Prostate gland (tissue), 2 donors: ENCODE data around the gene DIS3L2. TPM values are rescaled to one million over a fixed set of nuclear protein-coding genes. Genes with fewer than 3 reads are reported as not detected.

Experiments
- DNase-seq: peaks from one replicate; pipeline ENCODE4 v3.0.0-alpha.2; 2019; ENCODE audit warnings: low spot score
- H3K27ac ChIP-seq, 2 donors: fragments of 200-600 bp; sonication (generic); 2 replicates each; pipeline ENCODE4 v1.5.1; 2017 to 2019
- H3K27me3 ChIP-seq: fragments of 200-600 bp; sonication (generic); replicated peaks from 2 replicates; pipeline ENCODE4 v1.5.1; 2019; ENCODE audit not compliant: insufficient read depth
- H3K36me3 ChIP-seq, 2 donors: fragments of 200-600 bp; sonication (generic); 1 replicate in 1 of 2; 2 replicates in 1 of 2; pipeline versions ENCODE4 v1.5.1 to v1.8.1; 2017 to 2019
- H3K4me1 ChIP-seq: fragments of 200-600 bp; sonication (generic); replicated peaks from 2 replicates; pipeline ENCODE4 v1.5.1; 2019
- H3K4me3 ChIP-seq, 2 donors: fragments of 200-600 bp; sonication (generic); 2 replicates each; pipeline ENCODE4 v1.5.1; 2017 to 2019
- H3K9me3 ChIP-seq: fragments of 200-600 bp; sonication (generic); 2 replicates; pipeline ENCODE4 v1.5.1; 2017
- POLR2A ChIP-seq: fragments of 450-650 bp; IDR thresholded peaks from one replicate; pipeline ENCODE4 v1.6.1; 2016; ENCODE audit warnings: antibody characterized with exemption, mild to moderate bottlenecking
- POLR2AphosphoS5 ChIP-seq: sonication (generic); formaldehyde crosslinking; IDR thresholded peaks from one replicate; pipeline ENCODE4 v1.6.1; 2017; ENCODE audit warnings: antibody characterized with exemption
- WGBS: methylation state at CpG from one replicate; pipeline ENCODE4 v1.1.5; 2018; 5-methylcytosine and 5-hydroxymethylcytosine counted together
- intact Hi-C: fragments of 100-400 bp; cut with DNase I; formaldehyde crosslinking; loops from one replicate; pipeline ENCODE4 v1.14.2; 2022
- total RNA-seq, 2 donors: library from RNA; depleted of rRNA; stranded (reverse); fragments of >200 nt; gene quantifications; one replicate each; pipeline ENCODE4 v1.1.0, GENCODE V29; 2016
- TF ChIP-seq, protein P1 (sequence below), 4 experiments: fragments of 200-600 bp in 2 of 4; fragments of 450-650 bp in 2 of 4; sonication (generic) in 2 of 4; IDR thresholded peaks; 1 replicate in 3 of 4; 2 replicates in 1 of 4; pipeline ENCODE4 v1.5.1; 2016 to 2019; ENCODE audit warnings: antibody characterized with exemption in 4 of 4, mild to moderate bottlenecking in 2 of 4, moderate library complexity in 2 of 4

Gene DIS3L2, protein sequence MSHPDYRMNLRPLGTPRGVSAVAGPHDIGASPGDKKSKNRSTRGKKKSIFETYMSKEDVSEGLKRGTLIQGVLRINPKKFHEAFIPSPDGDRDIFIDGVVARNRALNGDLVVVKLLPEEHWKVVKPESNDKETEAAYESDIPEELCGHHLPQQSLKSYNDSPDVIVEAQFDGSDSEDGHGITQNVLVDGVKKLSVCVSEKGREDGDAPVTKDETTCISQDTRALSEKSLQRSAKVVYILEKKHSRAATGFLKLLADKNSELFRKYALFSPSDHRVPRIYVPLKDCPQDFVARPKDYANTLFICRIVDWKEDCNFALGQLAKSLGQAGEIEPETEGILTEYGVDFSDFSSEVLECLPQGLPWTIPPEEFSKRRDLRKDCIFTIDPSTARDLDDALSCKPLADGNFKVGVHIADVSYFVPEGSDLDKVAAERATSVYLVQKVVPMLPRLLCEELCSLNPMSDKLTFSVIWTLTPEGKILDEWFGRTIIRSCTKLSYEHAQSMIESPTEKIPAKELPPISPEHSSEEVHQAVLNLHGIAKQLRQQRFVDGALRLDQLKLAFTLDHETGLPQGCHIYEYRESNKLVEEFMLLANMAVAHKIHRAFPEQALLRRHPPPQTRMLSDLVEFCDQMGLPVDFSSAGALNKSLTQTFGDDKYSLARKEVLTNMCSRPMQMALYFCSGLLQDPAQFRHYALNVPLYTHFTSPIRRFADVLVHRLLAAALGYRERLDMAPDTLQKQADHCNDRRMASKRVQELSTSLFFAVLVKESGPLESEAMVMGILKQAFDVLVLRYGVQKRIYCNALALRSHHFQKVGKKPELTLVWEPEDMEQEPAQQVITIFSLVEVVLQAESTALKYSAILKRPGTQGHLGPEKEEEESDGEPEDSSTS
- 10 to 100 TPM; 30.1 to 71.3 TPM for total RNA-seq

DNA sequence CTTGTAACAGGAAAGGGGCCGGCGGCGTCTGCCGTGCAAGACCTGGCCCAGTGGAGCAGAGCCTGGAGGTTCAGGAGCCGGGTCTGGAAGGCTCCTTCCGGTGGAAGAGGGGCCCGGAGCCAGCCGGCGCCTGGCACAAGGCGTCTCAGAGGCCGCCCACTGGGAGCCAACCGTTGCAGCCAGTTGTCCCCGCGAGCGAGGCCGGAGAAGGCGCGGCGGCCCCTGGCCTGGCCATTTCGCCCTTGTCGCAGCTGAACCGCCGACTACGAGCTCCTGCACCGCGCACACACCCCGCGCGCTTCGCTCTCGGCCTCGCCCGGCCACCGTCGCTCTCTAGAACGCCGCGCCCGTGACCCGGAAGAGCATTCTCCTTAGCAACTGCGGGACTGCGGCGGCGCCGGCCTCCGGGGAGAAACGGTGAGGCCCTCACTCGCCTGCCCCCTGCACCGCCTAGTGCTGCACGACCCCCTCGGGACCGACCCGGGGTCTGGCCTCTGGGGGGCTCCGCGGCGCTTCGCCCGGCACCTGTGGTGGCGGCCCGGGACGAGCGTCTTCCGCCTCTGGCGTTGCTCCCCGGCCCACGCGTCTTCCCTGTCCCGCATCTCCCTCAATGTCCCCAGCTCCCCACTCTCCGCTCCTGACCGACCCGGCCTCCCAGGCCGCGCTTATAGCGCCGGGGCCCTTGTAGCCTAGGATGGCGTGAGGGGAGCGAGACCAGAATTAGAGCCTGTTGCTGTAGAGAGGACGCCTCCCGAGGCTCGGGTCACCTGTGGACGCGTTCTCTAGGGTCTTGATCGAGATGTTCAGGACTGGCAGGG is at the start of gene DIS3L2:
DIS3L2 (plus strand) TSS at position 365 of the 818 bp plus-strand sequence. CDS start 53,215 bp downstream, outside the sequence.
- intact Hi-C loops: loop anchor here (10.0 kb wide), 1 partner anchor 177 kb away; the partner anchor contains the start of genes COPS7B and PDE6D
- WGBS: under 1% methylated on average over 72 of the region's 83 CpGs

DNA sequence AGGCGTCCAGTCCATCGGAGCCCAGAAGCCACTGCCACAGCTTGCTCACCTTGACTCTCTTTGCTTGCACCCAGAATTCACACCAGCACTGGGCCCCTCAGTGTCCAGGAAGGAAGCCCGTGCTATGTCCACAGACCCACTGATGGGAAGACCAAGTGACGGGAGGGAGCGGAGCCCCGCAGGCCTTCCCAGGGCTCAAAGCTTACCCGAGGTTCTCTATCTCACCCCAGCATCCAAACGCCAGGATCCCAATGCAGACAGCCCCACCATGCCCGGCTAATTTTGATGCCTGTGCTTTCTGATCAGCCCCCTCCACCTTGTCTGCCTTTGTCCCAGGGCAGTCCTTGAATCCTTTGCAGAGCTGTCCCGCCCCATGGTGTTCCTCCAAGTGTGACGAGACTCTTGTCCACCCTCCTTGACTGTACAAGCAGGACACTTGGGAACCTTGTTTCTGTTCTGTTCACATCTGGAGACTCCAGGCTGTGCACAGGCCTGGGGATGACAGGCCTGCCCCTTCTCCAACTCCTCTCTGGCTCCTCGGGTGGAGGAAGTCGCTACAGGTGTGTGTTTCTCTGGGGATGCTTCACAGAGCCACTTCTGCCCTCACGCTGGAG is 47.3 kb upstream of the DIS3L2 start:
- DNase-seq: no peak
- Histone ChIP-seq H3K4me1 (no peaks in the 10 kb centered on the region), H3K36me3 (no peaks in the 10 kb centered on the region), H3K27me3 (no peaks in the 10 kb centered on the region), H3K27ac (no peak overlapping the region), H3K4me3 (no peak overlapping the region), H3K9me3 (no peaks in the 10 kb centered on the region)
- 93% methylated on average over 14 of the region's 14 CpGs for WGBS
- intact Hi-C loops: no loop called here
- TF ChIP-seq POLR2A (no peak), POLR2AphosphoS5 (no peak)
- TF ChIP-seq, protein P1, sequence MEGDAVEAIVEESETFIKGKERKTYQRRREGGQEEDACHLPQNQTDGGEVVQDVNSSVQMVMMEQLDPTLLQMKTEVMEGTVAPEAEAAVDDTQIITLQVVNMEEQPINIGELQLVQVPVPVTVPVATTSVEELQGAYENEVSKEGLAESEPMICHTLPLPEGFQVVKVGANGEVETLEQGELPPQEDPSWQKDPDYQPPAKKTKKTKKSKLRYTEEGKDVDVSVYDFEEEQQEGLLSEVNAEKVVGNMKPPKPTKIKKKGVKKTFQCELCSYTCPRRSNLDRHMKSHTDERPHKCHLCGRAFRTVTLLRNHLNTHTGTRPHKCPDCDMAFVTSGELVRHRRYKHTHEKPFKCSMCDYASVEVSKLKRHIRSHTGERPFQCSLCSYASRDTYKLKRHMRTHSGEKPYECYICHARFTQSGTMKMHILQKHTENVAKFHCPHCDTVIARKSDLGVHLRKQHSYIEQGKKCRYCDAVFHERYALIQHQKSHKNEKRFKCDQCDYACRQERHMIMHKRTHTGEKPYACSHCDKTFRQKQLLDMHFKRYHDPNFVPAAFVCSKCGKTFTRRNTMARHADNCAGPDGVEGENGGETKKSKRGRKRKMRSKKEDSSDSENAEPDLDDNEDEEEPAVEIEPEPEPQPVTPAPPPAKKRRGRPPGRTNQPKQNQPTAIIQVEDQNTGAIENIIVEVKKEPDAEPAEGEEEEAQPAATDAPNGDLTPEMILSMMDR (IDR thresholded peaks at IDR 0.05): no peak

More for the DNA sequence above, at the start of gene DIS3L2:
- Histone ChIP-seq H3K36me3 (no peaks in the 10 kb centered on the region), H3K27ac (peak within 1 kb of the TSS; percentile 69 to 72), H3K4me3 (peak within 1 kb of the TSS; percentile 61 to 85), H3K27me3 (no peaks in the 10 kb centered on the region), H3K4me1 (peaks cover 3% of the 10 kb centered on the region), H3K9me3 (no peaks in the 10 kb centered on the region)
- peak; percentile 90 for TF ChIP-seq POLR2AphosphoS5
- TF ChIP-seq, protein P1 (IDR thresholded peaks at IDR 0.05): peak in 1 of 4 experiments; percentile 23
- peak; percentile 33 for TF ChIP-seq POLR2A
- DNase-seq: peak; percentile 74

DNA sequence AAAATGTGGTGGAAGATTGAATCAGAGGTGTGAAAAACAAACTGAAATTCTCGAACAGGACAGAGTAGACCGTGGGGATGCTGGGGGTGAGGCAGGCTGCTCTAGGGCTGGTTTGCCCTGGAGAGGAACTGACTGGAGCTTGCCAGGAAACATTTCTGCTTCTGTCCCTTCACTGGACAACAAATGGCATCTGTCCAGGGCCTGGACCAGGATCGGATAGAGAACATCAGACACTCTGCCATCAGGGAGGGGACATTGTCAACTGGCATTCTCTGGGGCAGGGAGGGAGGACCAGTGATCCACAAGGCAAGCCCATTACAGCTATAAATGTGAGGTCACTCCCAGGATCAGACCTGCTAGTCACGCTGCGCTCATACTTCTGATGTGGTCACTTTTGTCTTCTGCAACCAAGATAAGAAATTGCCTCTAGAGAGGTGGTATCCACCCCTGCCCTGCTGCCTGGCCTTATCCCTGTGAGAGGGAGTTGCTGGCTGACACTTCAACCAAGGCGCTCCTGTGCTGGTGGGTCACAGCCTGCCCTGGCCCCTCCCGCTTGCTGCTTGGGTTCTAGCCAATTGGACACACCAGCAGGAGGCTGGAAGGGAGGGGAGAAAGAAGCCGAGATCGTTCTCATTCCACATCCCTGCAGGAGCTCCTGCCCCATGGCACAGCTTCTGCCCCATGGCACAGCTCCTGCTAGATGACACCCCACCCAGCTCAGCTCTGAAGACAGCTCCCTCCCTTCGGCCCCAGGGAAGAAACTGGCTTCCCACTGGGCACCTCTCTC is 44.0 kb upstream of the DIS3L2 start:
- no peaks in the 10 kb centered on the region for H3K27me3 ChIP-seq
- no peak overlapping the region for H3K4me3 ChIP-seq
- no peaks in the 10 kb centered on the region for H3K9me3 ChIP-seq
- DNase-seq: no peak
- WGBS: 36% methylated on average over 10 of the region's 10 CpGs
- H3K36me3 ChIP-seq: no peaks in the 10 kb centered on the region
- intact Hi-C loops: no loop called here
- no peaks in the 10 kb centered on the region for H3K4me1 ChIP-seq
- no peak overlapping the region for H3K27ac ChIP-seq
- no peak for TF ChIP-seq POLR2AphosphoS5
- TF ChIP-seq, protein P1 (IDR thresholded peaks at IDR 0.05): no peak
- TF ChIP-seq POLR2A: no peak
